Stimulated activated CD8-positive, alpha-beta memory T cell treated with anti-CD3 and anti-CD28 coated beads, Interleukin-2, amount 100 ng/mL, for 1 hour (primary cell): Measurements from ENCODE around the gene MTA3.

Source experiments
- DNase-seq, 2 donors: peaks; one replicate each; pipeline ENCODE4 v3.0.0-alpha.2; 2020; ENCODE audit warnings: low read depth in 2 of 2

The MTA3 gene

GRCh38 chr2:42733852-42734251, 165.4 kb downstream of the MTA3 start:
- DNase-seq, result no peak

DNA sequence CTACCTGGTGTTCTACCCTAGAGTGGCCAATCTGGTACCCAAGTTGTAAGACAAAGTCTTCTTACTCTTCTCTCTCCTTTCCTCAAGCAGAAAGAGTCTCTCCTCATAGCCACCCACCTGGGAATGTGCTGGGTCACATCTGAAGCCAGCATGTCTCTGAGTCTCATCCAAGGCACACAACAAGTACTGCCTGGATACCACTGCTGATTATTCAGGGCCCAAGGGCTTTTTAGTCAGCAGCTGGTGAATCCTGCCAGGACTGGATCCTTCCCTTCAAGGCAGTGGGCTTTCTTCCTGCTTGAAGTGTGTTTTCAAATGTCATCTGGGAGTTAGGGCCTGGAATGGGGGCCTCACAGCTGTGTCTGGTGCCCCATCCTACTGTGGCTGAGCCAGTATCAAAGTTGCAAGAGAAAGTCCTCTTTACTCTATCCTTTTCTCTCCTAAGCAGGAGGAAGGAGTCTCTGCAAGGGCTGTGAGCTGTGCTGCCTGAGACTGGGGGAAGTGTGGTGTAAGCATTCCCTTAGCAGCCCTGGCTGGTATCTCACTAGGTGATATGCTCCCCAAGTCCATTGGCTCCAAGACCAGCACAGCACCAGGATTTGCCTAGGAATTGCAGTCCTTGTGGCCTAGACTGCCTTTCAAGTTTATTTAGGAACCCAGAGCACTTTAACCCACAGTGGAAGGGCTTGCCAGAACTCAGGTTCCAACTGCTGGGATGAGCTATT, 168.3 kb downstream of the MTA3 start:
- no peak for DNase-seq

DNA sequence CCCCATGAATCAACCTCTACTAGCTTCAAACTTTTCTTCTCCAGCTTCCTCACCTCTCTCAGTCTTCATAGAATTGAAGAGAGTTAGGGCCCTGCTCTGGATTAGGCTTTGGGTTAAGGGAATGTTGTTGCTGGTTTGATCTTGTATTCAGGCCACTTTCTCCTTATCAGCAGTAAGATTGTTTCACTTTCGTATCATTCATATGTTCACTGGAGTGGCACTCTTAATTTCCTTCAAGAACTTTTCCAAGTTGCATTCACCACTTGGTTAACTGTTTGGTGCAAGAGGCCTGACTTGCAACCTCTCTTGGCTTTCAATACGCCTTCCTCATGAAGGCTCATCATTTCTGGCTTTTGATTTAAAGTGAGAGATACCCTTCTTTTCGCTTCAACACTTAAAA, 172.7 kb downstream of the MTA3 start:
- no peak for DNase-seq

- no peak for DNase-seq
These were observed 174.6 kb downstream of the MTA3 start for GRCh38 chr2:42742740-42743658.

DNA sequence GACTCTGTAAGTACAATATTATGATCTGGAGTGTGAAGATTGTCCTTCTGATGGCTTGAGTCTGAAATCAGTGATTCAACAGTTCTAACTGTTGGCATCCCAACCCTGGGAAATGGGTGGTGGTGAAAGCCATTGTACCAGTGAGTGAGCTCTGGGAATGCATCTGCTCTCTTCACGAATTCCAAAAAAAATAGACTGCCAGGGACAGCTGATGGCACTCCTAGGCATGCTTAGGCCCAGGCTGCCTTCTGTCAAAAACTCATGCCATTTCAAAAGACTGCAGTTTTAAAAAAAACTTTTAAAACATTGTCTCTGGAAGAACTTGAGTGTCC, 175.2 kb downstream of the MTA3 start:
- no peak for DNase-seq

- DNase-seq, result no peak
These were observed 176.2 kb downstream of the MTA3 start for GRCh38 chr2:42744545-42745082.

DNA sequence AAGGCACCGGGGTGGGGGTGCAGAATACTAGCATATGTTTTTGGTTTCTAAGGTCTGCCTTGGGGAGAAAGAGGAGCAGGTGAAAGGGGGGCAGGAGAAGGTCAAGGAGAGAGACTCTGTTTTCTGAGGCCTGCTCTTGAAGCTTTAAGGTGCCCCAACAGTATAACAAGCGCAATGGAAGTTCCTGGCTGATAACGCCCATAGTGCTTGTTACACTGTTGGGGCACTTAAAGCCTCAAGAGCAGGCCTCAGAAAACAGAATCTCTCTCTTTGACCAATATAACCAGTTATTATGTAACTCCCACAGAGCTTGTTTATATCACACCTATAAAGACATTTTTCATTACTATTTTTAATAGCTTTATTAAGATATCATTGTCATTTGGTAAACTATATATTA, 179.0 kb downstream of the MTA3 start:
- no peak for DNase-seq

DNA sequence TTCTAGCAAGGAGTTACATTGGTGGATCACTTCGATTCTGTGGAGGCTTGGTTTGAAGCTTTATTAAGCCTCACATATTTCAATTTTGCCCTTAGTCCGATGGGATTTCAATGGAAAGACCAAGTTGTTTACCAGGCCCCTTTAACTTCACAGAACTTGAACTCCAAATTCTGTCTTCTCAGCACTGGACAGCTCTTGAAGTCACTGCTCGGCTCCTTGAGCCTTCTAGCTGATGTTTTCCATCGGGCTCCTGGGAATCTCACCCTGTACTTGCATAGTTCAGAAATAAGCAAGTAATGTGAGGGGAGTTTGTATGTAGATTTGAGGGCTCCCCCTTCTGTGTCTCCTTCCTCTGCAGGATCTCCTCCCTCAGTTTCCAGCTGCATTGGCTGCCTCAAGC, 180.4 kb downstream of the MTA3 start:
- no peak for DNase-seq

DNA sequence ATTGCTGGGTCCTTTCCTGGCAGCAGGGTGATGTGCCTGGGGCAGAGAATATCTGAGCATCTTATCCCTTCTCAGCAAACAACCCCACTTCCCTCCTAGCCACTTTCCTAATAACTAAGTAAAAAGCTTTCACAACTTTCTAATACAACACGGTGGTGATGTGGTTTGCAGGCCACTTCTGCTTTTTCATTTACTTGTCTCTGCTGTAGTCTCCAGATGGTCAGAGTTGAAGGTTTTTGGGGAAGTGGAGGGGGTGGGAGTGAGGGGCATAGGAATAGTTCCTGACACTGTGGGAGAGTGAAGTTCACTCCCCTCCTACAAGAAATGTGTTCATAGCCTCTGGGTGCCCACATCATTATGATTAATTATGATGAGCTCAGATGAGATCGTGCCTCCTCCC, 183.9 kb downstream of the MTA3 start:
- DNase-seq, result no peak

DNA sequence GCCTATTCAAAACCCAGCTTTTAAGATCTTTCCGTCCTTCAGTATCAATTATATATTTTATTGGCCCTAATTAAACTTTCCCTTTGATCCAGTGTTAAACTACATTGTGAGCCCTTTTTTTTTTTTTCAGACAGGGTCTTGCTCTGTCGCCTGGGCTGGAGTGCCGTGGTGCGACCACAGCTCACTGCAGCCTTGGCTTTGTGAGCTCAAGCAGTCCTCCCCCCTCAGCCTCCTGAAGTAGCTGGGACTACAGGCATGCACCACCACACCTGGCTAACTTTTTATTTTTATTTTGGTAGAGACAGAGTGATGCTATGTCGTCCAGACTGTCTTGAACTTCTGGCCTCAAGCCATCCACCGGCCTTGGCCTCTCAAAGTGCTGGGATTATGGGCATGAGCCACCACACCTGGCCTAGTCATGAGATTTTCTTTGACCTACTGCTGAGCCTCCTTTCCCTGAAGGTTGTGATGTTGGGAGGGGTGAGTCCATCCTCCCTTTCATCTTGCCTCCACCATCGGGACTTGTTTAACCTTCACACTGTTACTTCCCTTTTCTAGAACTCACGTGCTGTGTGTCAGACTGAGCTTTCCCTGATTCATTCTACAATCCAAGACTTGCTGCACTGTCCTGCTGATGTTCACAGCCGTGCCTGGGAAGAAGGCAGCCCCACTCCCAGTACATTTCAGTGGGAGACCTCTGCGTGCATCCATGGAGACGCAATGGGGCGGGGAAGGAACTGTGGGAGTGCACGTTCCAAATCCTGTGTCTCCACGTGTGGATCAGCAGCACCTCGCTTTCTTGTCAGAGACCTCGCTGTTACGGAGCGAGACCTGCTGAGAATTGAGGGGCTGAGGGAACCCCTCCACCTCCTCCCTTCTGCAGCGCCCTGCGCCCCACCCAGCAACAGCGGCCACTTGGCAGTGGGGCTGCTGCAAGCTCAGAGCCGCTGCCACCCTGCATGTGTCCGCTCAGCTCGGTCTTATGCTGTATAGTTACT, 184.7 kb downstream of the MTA3 start:
- DNase-seq, result no peak

DNA sequence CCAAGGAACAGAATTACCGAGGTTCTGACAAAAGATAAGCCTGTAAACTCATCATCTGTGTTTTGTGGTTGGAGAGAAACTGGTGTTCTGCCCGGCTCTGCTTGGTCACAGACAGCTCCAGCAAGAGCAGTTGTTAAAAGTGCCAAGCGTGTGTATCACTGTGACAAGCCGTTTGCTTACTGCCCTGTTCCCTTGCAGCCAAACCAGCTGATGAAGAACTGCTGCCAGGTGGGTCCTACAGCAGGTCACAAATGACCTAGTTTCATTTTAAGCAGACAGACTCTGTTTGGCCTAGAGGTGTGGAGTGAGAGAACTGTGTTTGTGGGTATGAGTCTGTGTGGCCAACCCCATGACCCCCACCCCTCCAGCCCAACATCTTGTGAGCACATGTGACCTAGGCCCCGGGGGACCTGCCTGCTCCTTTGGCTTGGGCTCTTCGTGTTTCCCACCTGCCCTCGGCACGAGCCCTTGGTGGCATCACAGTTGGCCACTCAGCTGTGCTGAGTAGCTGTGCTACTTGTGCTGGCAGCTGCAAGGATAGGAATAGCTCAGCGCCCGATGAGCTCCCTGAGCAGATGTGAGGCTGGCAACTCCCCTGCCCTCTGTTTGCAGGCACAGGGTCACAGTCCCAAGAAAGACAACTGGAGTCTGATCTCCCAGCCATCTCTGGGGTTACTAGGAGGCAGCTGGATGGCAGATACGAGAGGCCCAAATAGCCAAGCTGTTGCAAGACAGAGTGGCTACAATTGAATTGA, 185.8 kb downstream of the MTA3 start:
- no peak for DNase-seq

DNA sequence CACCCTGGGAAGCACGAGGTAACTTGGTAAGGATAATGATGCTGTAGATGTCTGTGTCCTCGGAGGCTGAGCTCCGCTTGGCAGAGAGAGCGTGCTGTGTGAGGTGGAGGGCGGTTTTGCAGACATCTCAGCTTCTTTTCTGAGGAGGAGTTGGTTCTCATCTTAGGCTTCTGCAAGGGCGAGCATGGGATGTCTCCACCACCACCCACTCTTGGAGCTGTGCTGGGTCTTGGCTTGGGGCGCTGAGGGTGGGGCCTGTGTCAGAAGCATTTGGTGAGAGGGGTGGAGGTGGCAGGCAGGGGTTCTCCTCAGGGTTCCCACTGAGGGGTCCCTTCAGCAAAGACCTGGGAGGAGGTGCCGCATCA, 186.3 kb downstream of the MTA3 start:
- DNase-seq, result no peak

- DNase-seq, result no peak
These were observed 186.9 kb downstream of the MTA3 start for GRCh38 chr2:42755191-42755880.

- DNase-seq, result no peak
These were observed 187.8 kb downstream of the MTA3 start for GRCh38 chr2:42756150-42756775.

GRCh38 chr2:42756966-42757513, 188.6 kb downstream of the MTA3 start:
- DNase-seq, result no peak

- DNase-seq, result no peak
These were observed 189.7 kb downstream of the MTA3 start for GRCh38 chr2:42757981-42758740.

DNA sequence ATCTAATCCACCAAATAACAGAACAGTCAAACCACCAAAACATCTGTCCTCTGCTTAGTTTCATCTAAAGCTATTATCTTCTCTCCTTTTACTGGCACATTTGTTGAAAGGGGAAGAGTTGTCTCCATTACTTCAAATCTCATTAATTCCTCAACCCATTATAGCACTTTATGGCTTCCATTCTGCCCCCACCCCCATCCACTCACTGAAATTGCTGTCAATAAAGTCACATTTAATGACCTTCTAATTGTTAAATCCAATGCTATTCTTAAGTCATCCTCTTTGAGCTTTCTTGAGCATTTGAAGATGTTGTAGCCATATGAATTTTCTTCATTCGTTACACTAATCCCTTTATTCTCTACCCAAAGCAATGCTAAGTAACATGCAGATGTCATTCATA, 190.3 kb downstream of the MTA3 start:
- no peak for DNase-seq

DNA sequence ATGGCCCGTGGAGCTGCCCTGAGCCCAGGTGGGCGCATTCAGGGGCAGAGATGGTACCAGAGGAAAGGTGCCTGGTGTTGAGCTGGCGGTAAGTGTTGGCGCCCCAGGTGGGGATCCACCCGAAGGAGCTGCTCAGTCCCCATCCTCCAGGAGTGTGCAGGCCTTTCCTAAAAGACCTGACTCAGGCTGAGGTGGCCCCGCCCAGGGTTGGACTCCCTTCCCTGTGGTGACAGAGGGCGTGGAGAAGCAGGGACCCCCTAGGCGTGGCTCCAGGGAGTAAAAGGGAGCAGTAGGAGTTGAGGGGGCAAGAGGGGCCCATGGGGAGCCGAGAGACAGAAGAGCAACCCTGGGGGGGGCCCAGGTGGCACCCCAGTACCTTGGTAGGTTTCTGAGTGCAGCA, 193.1 kb downstream of the MTA3 start:
- DNase-seq, result no peak

GRCh38 chr2:42762155-42762554, 193.7 kb downstream of the MTA3 start:
- no peak for DNase-seq
